ENCODE results near the gene VPS25. TPM values are rescaled to one million over a fixed set of nuclear protein-coding genes. Genes with fewer than 3 reads are reported as not detected.
A peak's percentile ranks its signal among the peaks of the same experiment; 100 is the strongest.

Gene VPS25
- total and polyA plus RNA-seq, 4 donors = 31.2 to 46.8 (median 39.6) TPM

DNA sequence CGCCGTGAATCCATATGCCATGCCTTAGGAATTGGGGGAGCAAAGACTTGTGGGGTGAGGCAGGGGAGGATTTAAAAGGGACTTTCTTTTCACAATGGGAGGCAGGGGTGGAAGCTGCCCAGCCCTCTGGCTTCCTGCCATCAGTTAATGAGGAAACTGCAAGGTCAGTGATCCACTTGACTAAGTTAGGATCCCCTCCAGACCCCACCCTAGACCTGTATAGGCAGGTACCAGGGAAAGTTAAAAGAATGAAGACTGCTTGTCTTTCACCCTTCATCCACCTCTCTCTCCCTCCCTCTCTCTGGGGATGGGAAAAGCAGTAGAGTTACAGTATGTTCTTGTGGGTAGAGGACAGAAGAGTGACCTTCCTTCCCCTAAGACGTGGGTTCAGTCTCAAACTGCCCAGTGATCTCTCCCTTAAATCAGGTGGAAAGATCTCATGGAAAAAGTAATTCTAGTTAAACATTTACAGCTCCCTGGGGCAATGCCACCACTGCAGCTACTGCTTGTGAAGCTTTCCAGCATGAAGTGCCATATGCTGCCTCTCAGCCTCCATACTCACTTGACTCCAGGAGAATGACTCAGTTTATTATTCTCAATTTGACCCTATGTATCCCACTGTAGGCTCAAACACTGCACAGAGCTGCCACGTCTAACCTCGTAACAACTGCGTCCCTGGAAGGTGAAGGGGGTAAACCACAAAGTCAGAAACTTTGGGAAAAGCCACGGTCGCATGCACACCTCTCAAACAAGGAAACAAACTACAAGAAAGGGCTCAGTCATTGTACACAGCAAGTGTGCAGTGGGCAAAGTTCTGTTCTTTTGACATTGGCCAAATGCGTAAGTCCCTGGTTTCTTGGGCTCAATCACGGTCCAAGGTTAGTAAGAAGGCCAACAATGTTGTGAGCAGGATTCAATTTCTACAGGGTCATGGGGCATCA is 24.1 kb downstream of the VPS25 start:
- H3K4me3 ChIP-seq (ENCODE audit: low read length in 2 of 2) = no peak overlapping the region
- H3K4me1 ChIP-seq (ENCODE audit: control insufficient read depth in 1 of 2, insufficient read depth in 2 of 2, low read length in 2 of 2) = no peaks in the 10 kb centered on the region
- no peaks in the 10 kb centered on the region for H3K27me3 ChIP-seq (ENCODE audit: control insufficient read depth in 1 of 2, insufficient read depth in 2 of 2, low read length in 1 of 2)
- WGBS, 2 donors = 81 to 83% methylated on average over 10 of the region's 10 CpGs
- intact Hi-C loops (cut with DNase I) = no loop called here
- no peak overlapping the region for H3K27ac ChIP-seq (ENCODE audit: low read depth in 1 of 2, low read length in 2 of 2)
- no peaks in the 10 kb centered on the region for H3K36me3 ChIP-seq (ENCODE audit: control insufficient read depth in 1 of 2, insufficient read depth in 2 of 2, low read length in 1 of 2)
- H3K9me3 ChIP-seq (ENCODE audit: control insufficient read depth, low read length) = no peaks in the 10 kb centered on the region
- DNase-seq (no peak), ATAC-seq (ENCODE audit: low FRiP score) (no peak)

DNA sequence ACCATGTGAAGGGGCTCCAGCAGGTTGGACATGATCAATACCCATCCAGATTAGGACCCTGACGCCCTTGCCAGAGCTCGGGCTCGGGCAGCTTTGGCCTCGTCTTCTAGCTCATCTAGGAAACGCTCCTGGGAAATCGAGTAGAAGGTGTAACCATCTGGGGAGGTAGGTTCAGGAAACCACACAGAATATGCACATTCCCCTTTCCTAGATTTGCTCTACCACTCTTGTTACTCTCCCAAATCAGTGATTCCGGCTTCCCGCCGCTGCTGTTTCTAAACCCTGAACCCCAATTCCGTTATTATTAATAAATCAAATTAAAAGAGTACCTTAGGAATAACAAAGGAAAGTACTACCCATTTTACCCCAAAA is 24.7 kb downstream of the VPS25 start:
- no peaks in the 10 kb centered on the region for H3K9me3 ChIP-seq (ENCODE audit: control insufficient read depth, low read length)
- no peak for DNase-seq
- no peaks in the 10 kb centered on the region for H3K36me3 ChIP-seq (ENCODE audit: control insufficient read depth in 1 of 2, insufficient read depth in 2 of 2, low read length in 1 of 2)
- intact Hi-C loops (cut with DNase I) = no loop called here
- H3K27ac ChIP-seq (ENCODE audit: low read depth in 1 of 2, low read length in 2 of 2) = no peak overlapping the region
- H3K4me3 ChIP-seq (ENCODE audit: low read length in 2 of 2) = peak overlapping the region; percentile 41 to 56
- H3K27me3 ChIP-seq (ENCODE audit: control insufficient read depth in 1 of 2, insufficient read depth in 2 of 2, low read length in 1 of 2) = no peaks in the 10 kb centered on the region
- ATAC-seq (ENCODE audit: low FRiP score) = no peak
- WGBS, 2 donors = 20 to 23% methylated on average over 10 of the region's 10 CpGs
- H3K4me1 ChIP-seq (ENCODE audit: control insufficient read depth in 1 of 2, insufficient read depth in 2 of 2, low read length in 2 of 2) = no peaks in the 10 kb centered on the region

- DNase-seq = peak; percentile 91 to 96
- intact Hi-C loops (cut with DNase I) = no loop called here
- Histone ChIP-seq H3K4me3 (ENCODE audit: low read length in 2 of 2) (peak within 1 kb of the TSS; percentile 41 to 56), H3K9me3 (ENCODE audit: control insufficient read depth, low read length) (no peaks in the 10 kb centered on the region), H3K4me1 (ENCODE audit: control insufficient read depth in 1 of 2, insufficient read depth in 2 of 2, low read length in 2 of 2) (no peaks in the 10 kb centered on the region), H3K27ac (ENCODE audit: low read depth in 1 of 2, low read length in 2 of 2) (no peak within 1 kb of the TSS), H3K36me3 (ENCODE audit: control insufficient read depth in 1 of 2, insufficient read depth in 2 of 2, low read length in 1 of 2) (no peaks in the 10 kb centered on the region), H3K27me3 (ENCODE audit: control insufficient read depth in 1 of 2, insufficient read depth in 2 of 2, low read length in 1 of 2) (no peaks in the 10 kb centered on the region)
- 26% methylated on average over 66 of the region's 66 CpGs for WGBS, 2 donors
- ATAC-seq (ENCODE audit: low FRiP score) = peak; percentile 92
Observed at GRCh38 chr17:42798383-42799380, 25.4 kb downstream of the VPS25 start, which contains the start of the genes CNTD1 and COA3. TSS of gene CNTD1 (plus strand) at chr17:42798861. CDS start at chr17:42799068, 207 bp downstream. TSS of gene COA3 (minus strand) at chr17:42798704. CDS start at chr17:42798681, 23 bp downstream.

DNA sequence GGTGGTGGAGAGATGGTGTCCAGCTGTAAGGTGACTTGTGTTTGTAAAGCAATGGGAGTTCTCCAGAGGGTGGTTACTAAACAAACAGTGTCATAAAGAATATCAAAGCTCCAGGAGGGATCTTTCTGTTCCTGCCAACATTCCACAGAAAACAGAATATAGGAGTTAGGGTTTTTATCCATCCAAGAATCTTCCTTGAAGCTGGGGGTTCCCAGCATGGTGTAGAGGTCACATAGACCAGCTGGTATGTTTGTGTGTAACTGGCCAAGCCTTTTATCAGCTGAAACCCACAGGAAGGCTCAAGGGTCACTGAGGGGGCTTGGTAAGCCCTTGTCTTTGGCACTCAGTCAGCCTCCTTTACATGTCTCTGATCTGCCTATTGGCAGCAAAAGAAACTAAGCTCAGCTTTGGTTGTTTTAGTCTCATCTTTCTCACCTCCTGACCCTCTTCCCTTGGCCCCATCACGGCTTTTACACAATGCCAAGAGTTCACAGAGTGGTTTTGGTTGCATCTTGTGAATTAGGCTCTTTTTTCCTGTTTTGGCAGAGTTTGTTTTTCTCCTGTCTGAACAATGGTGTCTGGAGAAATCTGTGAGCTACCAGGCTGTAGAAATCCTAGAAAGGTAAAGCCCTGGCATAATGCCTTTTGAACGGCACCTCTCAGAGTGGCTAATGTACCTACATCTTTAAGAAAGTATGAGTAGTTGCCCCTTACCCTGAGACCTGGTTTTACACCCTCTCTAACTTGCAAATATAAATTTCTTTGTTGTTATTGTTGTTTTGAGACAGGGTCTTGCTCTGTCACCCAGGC is 30.0 kb downstream of the VPS25 start:
- Histone ChIP-seq H3K27ac (ENCODE audit: low read depth in 1 of 2, low read length in 2 of 2) (no peak overlapping the region), H3K4me1 (ENCODE audit: control insufficient read depth in 1 of 2, insufficient read depth in 2 of 2, low read length in 2 of 2) (no peaks in the 10 kb centered on the region), H3K4me3 (ENCODE audit: low read length in 2 of 2) (no peak overlapping the region), H3K27me3 (ENCODE audit: control insufficient read depth in 1 of 2, insufficient read depth in 2 of 2, low read length in 1 of 2) (no peaks in the 10 kb centered on the region), H3K36me3 (ENCODE audit: control insufficient read depth in 1 of 2, insufficient read depth in 2 of 2, low read length in 1 of 2) (no peaks in the 10 kb centered on the region), H3K9me3 (ENCODE audit: control insufficient read depth, low read length) (no peaks in the 10 kb centered on the region)
- intact Hi-C loops (cut with DNase I) = no loop called here
- ATAC-seq (ENCODE audit: low FRiP score) = no peak
- no peak for DNase-seq
- WGBS, 2 donors = 31 to 45% methylated on average over 2 of the region's 2 CpGs

GRCh38 chr17:42804918-42805367 is 31.7 kb downstream of the VPS25 start:
- intact Hi-C loops (cut with DNase I) = no loop called here
- DNase-seq (no peak), ATAC-seq (ENCODE audit: low FRiP score) (no peak)
- Histone ChIP-seq H3K36me3 (ENCODE audit: control insufficient read depth in 1 of 2, insufficient read depth in 2 of 2, low read length in 1 of 2) (no peaks in the 10 kb centered on the region), H3K4me1 (ENCODE audit: control insufficient read depth in 1 of 2, insufficient read depth in 2 of 2, low read length in 2 of 2) (no peaks in the 10 kb centered on the region), H3K9me3 (ENCODE audit: control insufficient read depth, low read length) (no peaks in the 10 kb centered on the region), H3K27ac (ENCODE audit: low read depth in 1 of 2, low read length in 2 of 2) (no peak overlapping the region), H3K27me3 (ENCODE audit: control insufficient read depth in 1 of 2, insufficient read depth in 2 of 2, low read length in 1 of 2) (no peaks in the 10 kb centered on the region), H3K4me3 (ENCODE audit: low read length in 2 of 2) (no peak overlapping the region)
- WGBS, 2 donors = 90 to 92% methylated on average over 1 of the region's 1 CpG

DNA sequence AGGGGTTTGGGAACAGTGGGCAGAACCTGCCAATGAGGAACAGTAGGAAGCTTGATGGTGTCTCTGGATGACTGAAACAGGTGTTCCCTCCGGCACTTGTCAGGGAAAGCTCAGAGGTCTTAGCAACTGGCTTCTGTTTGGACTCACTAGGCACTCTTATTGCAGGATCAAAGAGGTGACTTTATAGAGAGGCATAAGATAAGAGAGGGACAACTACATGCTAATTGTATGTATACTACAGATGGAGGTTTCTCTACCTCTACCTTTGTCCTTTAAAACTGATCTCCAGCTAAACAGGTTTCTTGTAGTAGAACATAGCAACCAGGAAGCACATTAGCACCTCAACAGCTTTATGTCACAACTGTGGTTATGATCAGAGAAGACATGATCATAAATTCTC is 33.0 kb downstream of the VPS25 start:
- no peaks in the 10 kb centered on the region for H3K27me3 ChIP-seq (ENCODE audit: control insufficient read depth in 1 of 2, insufficient read depth in 2 of 2, low read length in 1 of 2)
- no peak overlapping the region for H3K27ac ChIP-seq (ENCODE audit: low read depth in 1 of 2, low read length in 2 of 2)
- WGBS, 2 donors = 89 to 90% methylated on average over 1 of the region's 1 CpG
- H3K9me3 ChIP-seq (ENCODE audit: control insufficient read depth, low read length) = no peaks in the 10 kb centered on the region
- H3K36me3 ChIP-seq (ENCODE audit: control insufficient read depth in 1 of 2, insufficient read depth in 2 of 2, low read length in 1 of 2) = peaks cover under 1 to 2% of the 10 kb centered on the region in 2 donors
- ATAC-seq (ENCODE audit: low FRiP score) (no peak), DNase-seq (no peak)
- intact Hi-C loops (cut with DNase I) = no loop called here
- no peaks in the 10 kb centered on the region for H3K4me1 ChIP-seq (ENCODE audit: control insufficient read depth in 1 of 2, insufficient read depth in 2 of 2, low read length in 2 of 2)
- no peak overlapping the region for H3K4me3 ChIP-seq (ENCODE audit: low read length in 2 of 2)

DNA sequence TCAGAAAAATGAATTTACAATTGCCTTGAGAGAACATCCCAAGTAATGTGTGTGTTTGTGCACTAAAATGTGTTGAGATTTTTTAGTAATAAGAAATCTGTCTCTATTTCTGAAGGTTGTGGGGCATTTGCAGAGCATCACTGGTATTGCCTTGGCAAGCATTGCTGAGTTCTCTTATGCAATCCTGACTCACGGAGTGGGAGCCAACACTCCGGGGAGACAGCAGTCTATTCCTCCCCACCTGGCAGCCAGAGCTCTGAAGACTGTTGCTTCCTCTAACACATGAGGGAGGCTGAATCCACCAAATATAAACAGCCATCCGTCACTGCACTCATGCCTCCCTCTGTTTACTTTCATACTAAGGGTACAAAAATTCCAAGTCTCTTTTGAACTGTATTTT is 36.0 kb downstream of the VPS25 start:
- no peaks in the 10 kb centered on the region for H3K27me3 ChIP-seq (ENCODE audit: control insufficient read depth in 1 of 2, insufficient read depth in 2 of 2, low read length in 1 of 2)
- H3K36me3 ChIP-seq (ENCODE audit: control insufficient read depth in 1 of 2, insufficient read depth in 2 of 2, low read length in 1 of 2) = peaks cover 3 to 6% of the 10 kb centered on the region in 2 donors
- H3K9me3 ChIP-seq (ENCODE audit: control insufficient read depth, low read length) = no peaks in the 10 kb centered on the region
- WGBS, 2 donors = 6 to 10% methylated on average over 3 of the region's 3 CpGs
- intact Hi-C loops (cut with DNase I) = no loop called here
- no peaks in the 10 kb centered on the region for H3K4me1 ChIP-seq (ENCODE audit: control insufficient read depth in 1 of 2, insufficient read depth in 2 of 2, low read length in 2 of 2)
- H3K27ac ChIP-seq (ENCODE audit: low read depth in 1 of 2, low read length in 2 of 2) = no peak overlapping the region
- DNase-seq (peak in 1 of 2 donors; percentile 50), ATAC-seq (ENCODE audit: low FRiP score) (peak; percentile 54)
- no peak overlapping the region for H3K4me3 ChIP-seq (ENCODE audit: low read length in 2 of 2)

Measured in aorta (tissue), 5 donors.